HCT116 (cell line): ENCODE results near the gene SBF1. TPM values are rescaled to one million over a fixed set of nuclear protein-coding genes. Genes with fewer than 3 reads are reported as not detected.

Experiments
- ATAC-seq: fragments of 200-7000 bp; cut with Tn5 transposase; 2 replicates; pipeline ENCODE4 v1.9.1; 2020; ENCODE audit warnings: mild to moderate bottlenecking, moderate library complexity
- BruUV-seq: library from RNA; stranded (reverse); fragments of 400-500 nt; replicated peaks from 2 replicates; lab custom pipeline; 2021; lab: Mats Ljungman, UMichigan
- CTCF ChIA-PET: fragments of 300-600 bp; sonication (Branson Sonifier 250); formaldehyde crosslinking; loops from one replicate; lab custom pipeline; 2021; ENCODE audit warnings: antibody characterized with exemption; lab: Charles Lee
- POLR2A ChIA-PET: fragments of 300-600, 350-600 bp; sonication (Branson Sonifier 250); formaldehyde crosslinking; loops from one replicate; lab custom pipeline; 2021; ENCODE audit warnings: antibody characterized with exemption; lab: Charles Lee
- RAD21 ChIA-PET, 2 experiments: fragments of 300-600 bp; sonication (Branson Sonifier 250); formaldehyde crosslinking; loops; one replicate each; lab custom pipeline; 2023; ENCODE audit warnings: low total read pairs in 2 of 2; ENCODE audit not compliant: uncharacterized antibody in 2 of 2, unreplicated experiment in 2 of 2, low non-redundant PET in 1 of 2; lab: Charles Lee
- DNase-seq: peaks from one replicate; pipeline ENCODE4 v3.0.0-alpha.2; 2010; ENCODE audit warnings: low read depth, low spot score
- H2AFZ ChIP-seq: fragments of 200-600 bp; shearing (Covaris generic), sonication (generic); 2 replicates; pipeline ENCODE4 v1.6.1; 2017; ENCODE audit warnings: low read depth, mixed run types, mixed read lengths, antibody characterized with exemption, low read length; ENCODE audit not compliant: poor library complexity, severe bottlenecking
- H3K27ac ChIP-seq: 2 replicates; pipeline ENCODE4 v1.5.1; 2012; ENCODE audit warnings: low read depth, low read length
- H3K27me3 ChIP-seq: fragments of 200-600 bp; sonication (generic); 2 replicates; pipeline ENCODE4 v1.6.1; 2016; ENCODE audit warnings: mixed run types, low read length, mixed read lengths; ENCODE audit not compliant: insufficient read depth
- H3K36me3 ChIP-seq, 2 experiments: fragments of 200-500 bp in 1 of 2; fragments of 200-600 bp in 1 of 2; sonication (Bioruptor generic) in 1 of 2; sonication (generic) in 1 of 2; 2 replicates each; pipeline versions ENCODE4 v1.5.1 to v1.6.1; 2014 to 2016; ENCODE audit warnings: low read length in 2 of 2, inconsistent platforms in 1 of 2, mixed read lengths in 1 of 2, mixed run types in 1 of 2; ENCODE audit not compliant: insufficient read depth in 2 of 2, control insufficient read depth in 1 of 2
- H3K4me1 ChIP-seq, 2 experiments: fragments of 200-600 bp in 1 of 2; sonication (generic) in 1 of 2; 2 replicates each; pipeline versions ENCODE4 v1.5.1 to v1.6.1; 2012 to 2017; ENCODE audit warnings: low read length in 2 of 2, inconsistent platforms in 1 of 2, mild to moderate bottlenecking in 1 of 2, mixed read lengths in 1 of 2, mixed run types in 1 of 2, moderate library complexity in 1 of 2; ENCODE audit not compliant: insufficient read depth in 2 of 2, control insufficient read depth in 1 of 2
- H3K4me2 ChIP-seq: fragments of 200-600 bp; sonication (generic); 2 replicates; pipeline ENCODE4 v1.6.1; 2017; ENCODE audit warnings: mixed run types, low read length, mixed read lengths
- H3K4me3 ChIP-seq, 2 experiments: fragments of 200-600 bp in 1 of 2; sonication (generic) in 1 of 2; replicated peaks in 1 of 2; 2 replicates each; pipeline ENCODE4 v1.5.1; 2011 to 2016; ENCODE audit warnings: low read length in 2 of 2, control low read depth in 1 of 2, low read depth in 1 of 2, mild to moderate bottlenecking in 1 of 2, mixed read lengths in 1 of 2, mixed run types in 1 of 2
- H3K79me2 ChIP-seq: fragments of 200-600 bp; sonication (generic); 2 replicates; pipeline ENCODE4 v1.6.1; 2017; ENCODE audit warnings: mild to moderate bottlenecking, mixed run types, low read length, moderate library complexity, mixed read lengths; ENCODE audit not compliant: insufficient read depth
- H3K9ac ChIP-seq: fragments of 200-600 bp; sonication (generic); 2 replicates; pipeline ENCODE4 v1.6.1; 2016; ENCODE audit warnings: low read length, mixed read lengths
- H3K9me2 ChIP-seq: fragments of 200-600 bp; sonication (generic), shearing (Covaris generic); 2 replicates; pipeline ENCODE4 v1.6.1; 2017; ENCODE audit warnings: mixed run types, mild to moderate bottlenecking, moderate library complexity; ENCODE audit not compliant: insufficient read depth
- H3K9me3 ChIP-seq, 2 experiments: fragments of 200-500 bp in 1 of 2; fragments of 200-600 bp in 1 of 2; sonication (Bioruptor generic) in 1 of 2; sonication (generic) in 1 of 2; 2 replicates each; pipeline ENCODE4 v1.6.1; 2014 to 2017; ENCODE audit warnings: low read length in 2 of 2, mixed read lengths in 2 of 2, inconsistent platforms in 1 of 2, low read depth in 1 of 2, mild to moderate bottlenecking in 1 of 2, mixed run types in 1 of 2, moderate library complexity in 1 of 2; ENCODE audit not compliant: control insufficient read depth in 1 of 2, insufficient read depth in 1 of 2
- H4K20me1 ChIP-seq: fragments of 200-600 bp; sonication (generic), shearing (Covaris generic); 2 replicates; pipeline ENCODE4 v1.6.1; 2017; ENCODE audit warnings: mixed run types, mild to moderate bottlenecking, moderate library complexity; ENCODE audit not compliant: insufficient read depth
- CBX3 ChIP-seq: IDR thresholded peaks from 2 replicates; pipeline ENCODE4 v1.6.1; 2012; ENCODE audit warnings: low read depth
- CEBPB ChIP-seq: IDR thresholded peaks from 2 replicates; pipeline ENCODE4 v1.6.1; 2012; ENCODE audit warnings: low read depth
- EZH2phosphoT487 ChIP-seq: fragments of 200-600 bp; IDR thresholded peaks from 2 replicates; pipeline ENCODE4 v1.6.1; 2018; ENCODE audit warnings: antibody characterized with exemption, borderline replicate concordance
- FOSL1 ChIP-seq: IDR thresholded peaks from 2 replicates; pipeline ENCODE4 v1.6.1; 2012; ENCODE audit warnings: low read depth
- POLR2A ChIP-seq: IDR thresholded peaks from 2 replicates; pipeline ENCODE4 v1.7.0; 2011; ENCODE audit warnings: borderline replicate concordance; ENCODE audit not compliant: insufficient read depth, insufficient read length; ENCODE audit errors: extremely low read depth
- SRF ChIP-seq: IDR thresholded peaks from 2 replicates; pipeline ENCODE4 v1.6.1; 2012; ENCODE audit warnings: low read depth
- ZFX ChIP-seq: fragments of 450-650 bp; IDR thresholded peaks from 2 replicates; pipeline ENCODE4 v1.6.1; 2017
- intact Hi-C: fragments of 100-400 bp; cut with micrococcal nuclease; formaldehyde crosslinking; loops from 2 replicates; pipeline ENCODE4 v1.10.0; 2022
- total RNA-seq: library from RNA; stranded (reverse); gene quantifications from one replicate; pipeline ENCODE4 v1.2.1, GENCODE V29; 2021; ENCODE audit not compliant: unreplicated experiment
- TF ChIP-seq, protein P1 (sequence below): IDR thresholded peaks from 2 replicates; pipeline ENCODE4 v1.6.1; 2011; ENCODE audit warnings: mild to moderate bottlenecking, low read length, moderate library complexity; ENCODE audit not compliant: insufficient replicate concordance; ENCODE audit errors: extremely low read depth
- TF ChIP-seq, protein P2 (sequence below): IDR thresholded peaks from 2 replicates; pipeline ENCODE4 v1.6.1; 2012
- TF ChIP-seq, protein P3 (sequence below), 3 experiments: fragments of 200-600 bp in 1 of 3; sonication (generic) in 1 of 3; IDR thresholded peaks in 2 of 3; conservative IDR thresholded peaks in 1 of 3; 2 replicates each; pipeline ENCODE4 v1.5.1; 2012 to 2017; ENCODE audit warnings: low read depth in 2 of 3, low read length in 2 of 3, antibody characterized with exemption in 1 of 3, borderline replicate concordance in 1 of 3, control low read depth in 1 of 3, mild to moderate bottlenecking in 1 of 3, mixed read lengths in 1 of 3, mixed run types in 1 of 3, moderate library complexity in 1 of 3; ENCODE audit not compliant: insufficient read depth in 1 of 3

SBF1 gene
- total RNA-seq, 1 experiment from 2014 or later = 91.1 TPM

DNA sequence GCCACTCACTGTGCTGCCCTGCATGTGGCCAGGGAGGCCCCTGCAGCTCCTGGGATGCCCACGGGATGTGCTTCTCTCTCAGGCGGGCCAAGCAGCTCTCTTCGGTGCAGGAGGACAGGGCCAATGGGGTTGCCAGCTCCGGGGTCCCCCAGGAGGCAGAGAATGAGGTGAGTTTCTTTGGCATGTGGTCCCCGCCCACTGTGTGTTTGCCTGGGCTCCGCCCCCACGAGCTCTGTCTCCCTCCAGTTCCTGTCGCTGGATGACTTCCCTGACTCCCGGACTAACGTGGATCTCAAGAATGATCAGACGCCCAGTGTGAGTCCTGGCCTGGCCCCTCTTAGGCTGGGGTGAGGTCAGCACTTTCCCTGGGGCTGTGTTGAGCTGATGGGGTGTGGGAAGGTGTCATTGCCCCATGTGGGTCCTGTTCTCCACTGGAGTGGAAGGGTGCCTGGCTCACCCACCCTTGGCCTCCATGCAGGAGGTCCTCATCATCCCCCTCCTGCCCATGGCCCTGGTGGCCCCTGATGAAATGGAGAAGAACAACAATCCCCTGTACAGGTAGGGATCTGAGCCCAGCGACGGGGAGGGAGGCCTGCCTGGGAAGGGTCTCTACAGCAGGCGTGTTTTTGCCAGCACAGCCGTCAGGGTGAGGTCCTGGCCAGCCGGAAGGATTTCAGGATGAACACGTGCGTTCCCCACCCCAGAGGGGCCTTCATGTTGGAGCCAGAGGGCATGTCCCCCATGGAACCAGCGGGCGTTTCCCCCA, 42.8 kb upstream of the SBF1 start:
- Histone ChIP-seq H3K9me2 (no peaks in the 10 kb centered on the region), H3K36me3 (peaks cover 7 to 26% of the 10 kb centered on the region in 2 experiments; a peak in 2 of 4 replicates), H3K4me3 (no peak overlapping the region), H2AFZ (no peak overlapping the region), H3K79me2 (peaks cover 48% of the 10 kb centered on the region), H3K9me3 (no peaks in the 10 kb centered on the region), H3K4me2 (no peak overlapping the region), H3K27me3 (no peaks in the 10 kb centered on the region), H3K27ac (no peak overlapping the region), H4K20me1 (no peaks in the 10 kb centered on the region), H3K4me1 (no peaks in the 10 kb centered on the region), H3K9ac (no peak overlapping the region)
- BruUV-seq = no TSS peak
- intact Hi-C loops = no loop called here
- TF ChIP-seq CEBPB (no peak), CBX3 (no peak), SRF (no peak), FOSL1 (no peak), ZFX (no peak), POLR2A (no peak), EZH2phosphoT487 (no peak)
- TF ChIP-seq, protein P1, sequence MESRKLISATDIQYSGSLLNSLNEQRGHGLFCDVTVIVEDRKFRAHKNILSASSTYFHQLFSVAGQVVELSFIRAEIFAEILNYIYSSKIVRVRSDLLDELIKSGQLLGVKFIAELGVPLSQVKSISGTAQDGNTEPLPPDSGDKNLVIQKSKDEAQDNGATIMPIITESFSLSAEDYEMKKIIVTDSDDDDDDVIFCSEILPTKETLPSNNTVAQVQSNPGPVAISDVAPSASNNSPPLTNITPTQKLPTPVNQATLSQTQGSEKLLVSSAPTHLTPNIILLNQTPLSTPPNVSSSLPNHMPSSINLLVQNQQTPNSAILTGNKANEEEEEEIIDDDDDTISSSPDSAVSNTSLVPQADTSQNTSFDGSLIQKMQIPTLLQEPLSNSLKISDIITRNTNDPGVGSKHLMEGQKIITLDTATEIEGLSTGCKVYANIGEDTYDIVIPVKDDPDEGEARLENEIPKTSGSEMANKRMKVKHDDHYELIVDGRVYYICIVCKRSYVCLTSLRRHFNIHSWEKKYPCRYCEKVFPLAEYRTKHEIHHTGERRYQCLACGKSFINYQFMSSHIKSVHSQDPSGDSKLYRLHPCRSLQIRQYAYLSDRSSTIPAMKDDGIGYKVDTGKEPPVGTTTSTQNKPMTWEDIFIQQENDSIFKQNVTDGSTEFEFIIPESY = no peak
- TF ChIP-seq, protein P2, sequence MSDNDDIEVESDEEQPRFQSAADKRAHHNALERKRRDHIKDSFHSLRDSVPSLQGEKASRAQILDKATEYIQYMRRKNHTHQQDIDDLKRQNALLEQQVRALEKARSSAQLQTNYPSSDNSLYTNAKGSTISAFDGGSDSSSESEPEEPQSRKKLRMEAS = no peak
- TF ChIP-seq, protein P3, sequence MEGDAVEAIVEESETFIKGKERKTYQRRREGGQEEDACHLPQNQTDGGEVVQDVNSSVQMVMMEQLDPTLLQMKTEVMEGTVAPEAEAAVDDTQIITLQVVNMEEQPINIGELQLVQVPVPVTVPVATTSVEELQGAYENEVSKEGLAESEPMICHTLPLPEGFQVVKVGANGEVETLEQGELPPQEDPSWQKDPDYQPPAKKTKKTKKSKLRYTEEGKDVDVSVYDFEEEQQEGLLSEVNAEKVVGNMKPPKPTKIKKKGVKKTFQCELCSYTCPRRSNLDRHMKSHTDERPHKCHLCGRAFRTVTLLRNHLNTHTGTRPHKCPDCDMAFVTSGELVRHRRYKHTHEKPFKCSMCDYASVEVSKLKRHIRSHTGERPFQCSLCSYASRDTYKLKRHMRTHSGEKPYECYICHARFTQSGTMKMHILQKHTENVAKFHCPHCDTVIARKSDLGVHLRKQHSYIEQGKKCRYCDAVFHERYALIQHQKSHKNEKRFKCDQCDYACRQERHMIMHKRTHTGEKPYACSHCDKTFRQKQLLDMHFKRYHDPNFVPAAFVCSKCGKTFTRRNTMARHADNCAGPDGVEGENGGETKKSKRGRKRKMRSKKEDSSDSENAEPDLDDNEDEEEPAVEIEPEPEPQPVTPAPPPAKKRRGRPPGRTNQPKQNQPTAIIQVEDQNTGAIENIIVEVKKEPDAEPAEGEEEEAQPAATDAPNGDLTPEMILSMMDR (IDR thresholded peaks at IDR 0.05 in 2 of 3, conservative IDR thresholded peaks at IDR 0.05 in 1 of 3; ENCODE audit: borderline replicate concordance in 1 of 3, insufficient read depth in 1 of 3, low read depth in 2 of 3, low read length in 2 of 3) = no peak
- RAD21 ChIA-PET = no interaction called here
- POLR2A ChIA-PET = no interaction called here
- DNase-seq = no peak
- no peak for ATAC-seq
- CTCF ChIA-PET = no interaction called here
